IMR-90 (cell line): Measurements from ENCODE around the gene CYBRD1. TPM values are rescaled to one million over a fixed set of nuclear protein-coding genes. Genes with fewer than 3 reads are reported as not detected.

Experiments used
- ATAC-seq: fragments of 200-7000 bp; cut with Tn5 transposase; 2 replicates; pipeline ENCODE4 v1.9.1; 2020; ENCODE audit warnings: low read depth, mild to moderate bottlenecking, moderate library complexity
- BruUV-seq: library from RNA; stranded (reverse); fragments of 400-500 nt; replicated peaks from 2 replicates; lab custom pipeline; 2021; lab: Mats Ljungman, UMichigan
- CTCF ChIA-PET: fragments of 300-600 bp; formaldehyde crosslinking; extraction: SDS; loops from one replicate; lab custom pipeline; 2021; ENCODE audit warnings: antibody characterized with exemption; lab: Yijun Ruan, JAX
- POLR2A ChIA-PET: fragments of 300-600 bp; sonication (Branson Sonifier 250); formaldehyde crosslinking; loops from one replicate; lab custom pipeline; 2022; ENCODE audit warnings: antibody characterized with exemption; ENCODE audit not compliant: unreplicated experiment; lab: Charles Lee
- DNase-seq: peaks from one replicate; pipeline ENCODE4 v3.0.0; 2013
- H2AFZ ChIP-seq: replicated peaks from 2 replicates; pipeline ENCODE3; 2013; ENCODE audit warnings: low read length, mild to moderate bottlenecking; ENCODE audit not compliant: poor library complexity
- H2AK5ac ChIP-seq: 2 replicates; pipeline ENCODE4 v1.6.1; 2013; ENCODE audit warnings: low read depth, low read length, inconsistent platforms
- H2AK9ac ChIP-seq: replicated peaks from 2 replicates; pipeline ENCODE3; 2013; ENCODE audit warnings: mild to moderate bottlenecking, low read depth, low read length, moderate library complexity; ENCODE audit not compliant: poor library complexity
- H2BK120ac ChIP-seq: 2 replicates; pipeline ENCODE4 v1.6.1; 2013; ENCODE audit warnings: low read depth, low read length, inconsistent platforms
- H2BK15ac ChIP-seq: 3 replicates; pipeline ENCODE4 v1.6.1; 2013; ENCODE audit warnings: low read depth, low read length, inconsistent platforms
- H2BK20ac ChIP-seq: 2 replicates; pipeline ENCODE4 v1.6.1; 2013; ENCODE audit warnings: low read depth, mild to moderate bottlenecking, inconsistent platforms, low read length, moderate library complexity
- H2BK5ac ChIP-seq: 2 replicates; pipeline ENCODE4 v1.6.1; 2013; ENCODE audit warnings: mild to moderate bottlenecking, low read depth, low read length, inconsistent platforms; ENCODE audit not compliant: poor library complexity, severe bottlenecking
- H3K14ac ChIP-seq: replicated peaks from 2 replicates; pipeline ENCODE4 v1.6.1; 2013; ENCODE audit warnings: low read depth, low read length, inconsistent platforms
- H3K18ac ChIP-seq: 2 replicates; pipeline ENCODE4 v1.6.1; 2013; ENCODE audit warnings: low read depth, low read length, control low read depth
- H3K23ac ChIP-seq: 2 replicates; pipeline ENCODE4 v1.6.1; 2013; ENCODE audit warnings: low read depth, low read length, inconsistent platforms
- H3K27ac ChIP-seq: 2 replicates; pipeline ENCODE4 v1.5.1; 2013; ENCODE audit warnings: mild to moderate bottlenecking, control low read depth, low read length; ENCODE audit not compliant: insufficient read depth
- H3K27me3 ChIP-seq: 2 replicates; pipeline ENCODE4 v1.6.1; 2013; ENCODE audit warnings: low read length; ENCODE audit not compliant: control insufficient read depth, insufficient read depth
- H3K36me3 ChIP-seq: 2 replicates; pipeline ENCODE4 v1.6.1; 2013; ENCODE audit warnings: low read length, mixed read lengths; ENCODE audit not compliant: control insufficient read depth, insufficient read depth
- H3K4ac ChIP-seq: 2 replicates; pipeline ENCODE4 v1.6.1; 2013; ENCODE audit warnings: low read depth, low read length, inconsistent platforms
- H3K4me1 ChIP-seq: 2 replicates; pipeline ENCODE4 v1.6.1; 2013; ENCODE audit warnings: low read length, mixed read lengths; ENCODE audit not compliant: control insufficient read depth, insufficient read depth
- H3K4me2 ChIP-seq: 2 replicates; pipeline ENCODE4 v1.6.1; 2013; ENCODE audit warnings: low read depth, mild to moderate bottlenecking, control low read depth, low read length, moderate library complexity
- H3K4me3 ChIP-seq: 2 replicates; pipeline ENCODE4 v1.5.1; 2013; ENCODE audit warnings: low read depth, mild to moderate bottlenecking, control low read depth, low read length, moderate library complexity; ENCODE audit not compliant: insufficient read depth
- H3K56ac ChIP-seq: 2 replicates; pipeline ENCODE4 v1.6.1; 2013; ENCODE audit warnings: low read length, inconsistent platforms; ENCODE audit not compliant: insufficient read depth; ENCODE audit errors: extremely low read depth
- H3K79me1 ChIP-seq, 2 experiments: 2 replicates each; pipeline ENCODE4 v1.6.1; 2013; ENCODE audit warnings: low read length in 2 of 2, inconsistent platforms in 1 of 2, low read depth in 1 of 2
- H3K9ac ChIP-seq: 2 replicates; pipeline ENCODE4 v1.6.1; 2013; ENCODE audit warnings: low read depth, low read length, control low read depth
- H3K9me1 ChIP-seq: 2 replicates; pipeline ENCODE4 v1.6.1; 2013; ENCODE audit warnings: low read length, inconsistent platforms; ENCODE audit not compliant: insufficient read depth
- H3K9me3 ChIP-seq: 2 replicates; pipeline ENCODE4 v1.6.1; 2013; ENCODE audit warnings: low read length; ENCODE audit not compliant: control insufficient read depth, insufficient read depth
- H4K20me1 ChIP-seq: 2 replicates; pipeline ENCODE4 v1.6.1; 2013; ENCODE audit warnings: low read length, inconsistent platforms; ENCODE audit not compliant: insufficient read depth
- H4K5ac ChIP-seq: 2 replicates; pipeline ENCODE4 v1.6.1; 2013; ENCODE audit warnings: mild to moderate bottlenecking, low read depth, low read length, control low read depth
- H4K8ac ChIP-seq, 2 experiments: 2 replicates each; pipeline ENCODE4 v1.6.1; 2013; ENCODE audit warnings: low read depth in 2 of 2, low read length in 2 of 2, control low read depth in 1 of 2, inconsistent platforms in 1 of 2
- H4K91ac ChIP-seq: 2 replicates; pipeline ENCODE4 v1.6.1; 2013; ENCODE audit warnings: low read depth, low read length, inconsistent platforms; ENCODE audit not compliant: insufficient read depth
- BHLHE40 ChIP-seq: fragments of 150-350 bp; IDR thresholded peaks from 2 replicates; pipeline ENCODE4 v1.6.1; 2016; ENCODE audit warnings: mild to moderate bottlenecking, low read depth, low read length
- CEBPB ChIP-seq: IDR thresholded peaks from 2 replicates; pipeline ENCODE4 v1.6.1; 2012; ENCODE audit warnings: low read depth, low read length, improper control_type of control experiment
- CHD1 ChIP-seq: IDR thresholded peaks from 2 replicates; pipeline ENCODE4 v1.6.1; 2012; ENCODE audit warnings: low read depth, low read length, improper control_type of control experiment
- CTCF ChIP-seq: conservative IDR thresholded peaks from 2 replicates; pipeline ENCODE4 v1.5.1; 2012; ENCODE audit warnings: mild to moderate bottlenecking, low read depth, low read length, improper control_type of control experiment
- ELK1 ChIP-seq: fragments of 150-350 bp; IDR thresholded peaks from 2 replicates; pipeline ENCODE4 v1.6.1; 2016; ENCODE audit warnings: low read depth, mild to moderate bottlenecking, low read length, moderate library complexity, borderline replicate concordance
- FOS ChIP-seq: fragments of 150-350 bp; IDR thresholded peaks from 2 replicates; pipeline ENCODE4 v1.6.1; 2016; ENCODE audit warnings: low read depth, low read length
- MAFK ChIP-seq: IDR thresholded peaks from 2 replicates; pipeline ENCODE4 v1.6.1; 2012; ENCODE audit warnings: low read depth, low read length, improper control_type of control experiment
- MAZ ChIP-seq: IDR thresholded peaks from 2 replicates; pipeline ENCODE4 v1.6.1; 2012; ENCODE audit warnings: low read depth, mild to moderate bottlenecking, low read length, improper control_type of control experiment, moderate library complexity, borderline replicate concordance
- MXI1 ChIP-seq: IDR thresholded peaks from 2 replicates; pipeline ENCODE4 v1.6.1; 2012; ENCODE audit warnings: low read depth, mild to moderate bottlenecking, low read length, moderate library complexity, borderline replicate concordance
- NFE2L2 ChIP-seq: fragments of 150-350 bp; IDR thresholded peaks from 2 replicates; pipeline ENCODE4 v1.6.1; 2016; ENCODE audit warnings: low read depth, mild to moderate bottlenecking, low read length
- RAD21 ChIP-seq: IDR thresholded peaks from 2 replicates; pipeline ENCODE4 v1.6.1; 2012; ENCODE audit warnings: low read length, improper control_type of control experiment
- RCOR1 ChIP-seq: IDR thresholded peaks from 2 replicates; pipeline ENCODE4 v1.6.1; 2012; ENCODE audit warnings: mild to moderate bottlenecking, low read length, improper control_type of control experiment; ENCODE audit not compliant: insufficient replicate concordance
- RFX5 ChIP-seq: IDR thresholded peaks from 2 replicates; pipeline ENCODE4 v1.8.0; 2012; ENCODE audit warnings: low read depth, mild to moderate bottlenecking, low read length, moderate library complexity
- WGBS, 2 experiments: methylation state at CpG; one replicate each; pipeline versions ENCODE4 v1.1.5 to v1.1.7; 2013; ENCODE audit warnings: missing lambda C conversion rate in 2 of 2; ENCODE audit not compliant: insufficient read length in 1 of 2; ENCODE audit errors: extremely low coverage in 2 of 2; 5-methylcytosine and 5-hydroxymethylcytosine counted together
- dilution Hi-C: fragments of 300-500 bp; cut with HindIII; formaldehyde crosslinking; loops from one replicate; pipeline ENCODE4 v1.14.3; 2018; ENCODE audit warnings: low sequenced_read_pairs; ENCODE audit not compliant: unreplicated experiment
- in situ Hi-C: fragments of 300-500 bp; cut with MboI; formaldehyde crosslinking; loops from 3 replicates; pipeline ENCODE4 v1.14.3; 2019; ENCODE audit warnings: low sequenced_read_pairs, inconsistent platforms, mixed read lengths
- intact Hi-C: fragments of 100-400 bp; cut with micrococcal nuclease; formaldehyde crosslinking; loops from 2 replicates; pipeline ENCODE4 v1.10.0; 2022
- polyA plus RNA-seq, 3 experiments: library from polyadenylated mRNA; depleted of rRNA; stranded (reverse); fragments of >200 nt; gene quantifications; 2 replicates each; pipeline ENCODE4 v1.2.3, GENCODE V29; 2012; ENCODE audit warnings: low replicate concordance in 1 of 3
- total RNA-seq: library from RNA; depleted of rRNA; stranded (reverse); fragments of >200 nt; gene quantifications from 2 replicates; pipeline ENCODE4 v1.2.3, GENCODE V29; 2012

The CYBRD1 gene
- total and polyA plus RNA-seq, 2 of the 4 experiments (the other 2 are of a cell fraction), result 53.2 to 103 TPM

DNA sequence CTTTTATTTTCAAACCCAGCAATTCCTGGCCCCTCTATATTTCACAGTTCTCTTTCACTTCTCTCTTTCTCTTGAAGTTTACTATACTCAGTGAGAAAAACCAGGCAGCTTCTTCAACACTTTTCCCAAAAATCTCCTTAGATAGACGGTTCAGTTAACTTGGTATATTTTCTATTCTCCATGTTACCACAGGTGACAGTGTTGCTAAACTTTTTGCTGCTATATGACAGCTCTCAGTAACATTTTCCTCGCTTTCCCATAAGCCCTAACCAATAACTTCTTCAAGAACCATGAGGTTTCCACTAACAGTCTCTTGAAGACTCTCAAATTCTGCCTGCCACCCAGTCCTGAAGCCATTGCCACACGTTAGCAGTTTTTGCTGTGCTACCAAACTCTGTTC is 45.8 kb downstream of the CYBRD1 start:
- Histone ChIP-seq H3K23ac (no peak overlapping the region), H3K9me3 (no peaks in the 10 kb centered on the region), H2AK9ac (no peak overlapping the region), H3K4me3 (no peak overlapping the region), H3K56ac (no peak overlapping the region), H3K9me1 (no peaks in the 10 kb centered on the region), H3K4me1 (no peaks in the 10 kb centered on the region), H2AK5ac (no peak overlapping the region), H2BK15ac (no peak overlapping the region), H3K18ac (no peak overlapping the region), H3K27me3 (peaks cover 7% of the 10 kb centered on the region; the same call in 1 of the 2 replicates), H4K91ac (no peak overlapping the region), H2AFZ (no peak overlapping the region), H3K9ac (no peak overlapping the region), H3K27ac (no peak overlapping the region), H3K4me2 (no peak overlapping the region), H4K8ac (no peak overlapping the region), H3K14ac (no peak overlapping the region), H4K5ac (no peak overlapping the region), H3K36me3 (no peaks in the 10 kb centered on the region), H2BK20ac (no peak overlapping the region), H2BK120ac (no peak overlapping the region), H2BK5ac (no peak overlapping the region), H4K20me1 (no peaks in the 10 kb centered on the region), H3K79me1 (no peaks in the 10 kb centered on the region), H3K4ac (no peak overlapping the region)
- TF ChIP-seq FOS (no peak), CHD1 (no peak), MAZ (no peak), MAFK (no peak), BHLHE40 (no peak), ELK1 (no peak), RFX5 (no peak), MXI1 (no peak), CEBPB (no peak), RAD21 (no peak), CTCF (no peak), RCOR1 (no peak), NFE2L2 (no peak)
- in situ Hi-C loops (no loop called here), intact Hi-C loops (no loop called here), dilution Hi-C loops (no loop called here)
- ChIA-PET CTCF (interaction anchor here (0.7 to 1.0 kb wide), 3 partner anchors 8 to 729 kb away, joined by 3 to 4 read pairs (median 3); no protein-coding TSS in a partner anchor), POLR2A (no interaction called here)
- ATAC-seq (no peak), DNase-seq (no peak)
- 57% methylated on average over 2 of the region's 3 CpGs; no CpG with 5 or more reads in 1 of the 2 experiments for WGBS, 2 experiments
- no TSS peak for BruUV-seq
